ENCODE data around the gene CDC42SE1.

The CDC42SE1 gene

GRCh38 chr1:151054971-151055547 is 4.4 kb downstream of the CDC42SE1 start:
- no peak for DNase-seq (ENCODE audit: low read depth in 2 of 2)

GRCh38 chr1:151051356-151052009 is 7.9 kb downstream of the CDC42SE1 start:
- no peak for DNase-seq (ENCODE audit: low read depth in 2 of 2)

- DNase-seq (ENCODE audit: low read depth in 2 of 2): no peak
Measured at GRCh38 chr1:151050051-151050688, 9.3 kb downstream of the CDC42SE1 start.

GRCh38 chr1:151049458-151049857 is 10.0 kb downstream of the CDC42SE1 start:
- DNase-seq (ENCODE audit: low read depth in 2 of 2): no peak

GRCh38 chr1:151048645-151049032 is 10.8 kb downstream of the CDC42SE1 start:
- DNase-seq (ENCODE audit: low read depth in 2 of 2): no peak

- no peak for DNase-seq (ENCODE audit: low read depth in 2 of 2)
Measured at GRCh38 chr1:151047925-151048644, 11.3 kb downstream of the CDC42SE1 start.

- no peak for DNase-seq (ENCODE audit: low read depth in 2 of 2)
Measured at GRCh38 chr1:151047591-151047924, 11.9 kb downstream of the CDC42SE1 start, which contains the start of gene C1orf56. C1orf56 (plus strand) TSS chr1:151047751; CDS start chr1:151047848, 97 bp downstream.

GRCh38 chr1:151043163-151043562 is 16.3 kb downstream of the CDC42SE1 start:
- no peak for DNase-seq (ENCODE audit: low read depth in 2 of 2)

- DNase-seq (ENCODE audit: low read depth in 2 of 2): no peak
Measured at GRCh38 chr1:151039521-151039920, 19.9 kb downstream of the CDC42SE1 start.

GRCh38 chr1:151037032-151037431 is 22.4 kb downstream of the CDC42SE1 start:
- no peak for DNase-seq (ENCODE audit: low read depth in 2 of 2)

- DNase-seq (ENCODE audit: low read depth in 2 of 2): no peak
Measured at GRCh38 chr1:151036356-151036755, 23.1 kb downstream of the CDC42SE1 start, which contains the start of gene BNIPL. BNIPL (plus strand) TSS chr1:151036586; CDS start chr1:151036726, 140 bp downstream.

- DNase-seq (ENCODE audit: low read depth in 2 of 2): no peak
Measured at GRCh38 chr1:151035167-151035566, 24.3 kb downstream of the CDC42SE1 start.

- no peak for DNase-seq (ENCODE audit: low read depth in 2 of 2)
Measured at GRCh38 chr1:151032164-151032563, 27.3 kb downstream of the CDC42SE1 start.

- no peak for DNase-seq (ENCODE audit: low read depth in 2 of 2)
Measured at GRCh38 chr1:151026460-151026859, 33.0 kb downstream of the CDC42SE1 start.

GRCh38 chr1:151024540-151025146 is 34.8 kb downstream of the CDC42SE1 start:
- peak; percentile 73 to 77 for DNase-seq (ENCODE audit: low read depth in 2 of 2)

- no peak for DNase-seq (ENCODE audit: low read depth in 2 of 2)
Measured at GRCh38 chr1:151013518-151013917, 45.9 kb downstream of the CDC42SE1 start.

GRCh38 chr1:151012684-151013471 is 46.5 kb downstream of the CDC42SE1 start:
- DNase-seq (ENCODE audit: low read depth in 2 of 2): no peak

GRCh38 chr1:151011154-151011850 is 48.1 kb downstream of the CDC42SE1 start:
- no peak for DNase-seq (ENCODE audit: low read depth in 2 of 2)

- no peak for DNase-seq (ENCODE audit: low read depth in 2 of 2)
Measured at GRCh38 chr1:151010346-151010726, 49.1 kb downstream of the CDC42SE1 start.

GRCh38 chr1:151009674-151010345 is 49.6 kb downstream of the CDC42SE1 start:
- DNase-seq (ENCODE audit: low read depth in 2 of 2): no peak

Measured in stimulated activated CD8-positive, alpha-beta memory T cell treated with anti-CD3 and anti-CD28 coated beads, Interleukin-2, amount 100 ng/mL, for 1 hour (primary cell).